H9 (cell line): ENCODE measurements around the gene HHLA2. TPM values are rescaled to one million over a fixed set of nuclear protein-coding genes. Genes with fewer than 3 reads are reported as not detected.

Source experiments
- DNase-seq: peaks from one replicate; pipeline ENCODE4 v3.0.0-alpha.2; 2017
- H2AFZ ChIP-seq: one replicate; pipeline ENCODE4 v1.6.1; 2013; ENCODE audit warnings: mild to moderate bottlenecking, low read length, control low read depth, moderate library complexity
- H2AK5ac ChIP-seq: 2 replicates; pipeline ENCODE4 v1.6.1; 2013; ENCODE audit warnings: low read length, control low read depth, mixed read lengths; ENCODE audit not compliant: insufficient read length
- H2BK120ac ChIP-seq: one replicate; pipeline ENCODE4 v1.6.1; 2013; ENCODE audit warnings: low read depth, mild to moderate bottlenecking, low read length, control low read depth, inconsistent platforms; ENCODE audit not compliant: poor library complexity, severe bottlenecking
- H2BK12ac ChIP-seq: 2 replicates; pipeline ENCODE4 v1.6.1; 2013; ENCODE audit warnings: low read length, control low read depth, mixed read lengths, low read depth; ENCODE audit not compliant: insufficient read length
- H2BK15ac ChIP-seq: 2 replicates; pipeline ENCODE4 v1.6.1; 2013; ENCODE audit warnings: low read depth, low read length, control low read depth
- H2BK20ac ChIP-seq: one replicate; pipeline ENCODE4 v1.6.1; 2013; ENCODE audit warnings: low read depth, mild to moderate bottlenecking, low read length, control low read depth, inconsistent platforms; ENCODE audit not compliant: poor library complexity, severe bottlenecking
- H2BK5ac ChIP-seq: 2 replicates; pipeline ENCODE4 v1.6.1; 2013; ENCODE audit warnings: low read length, control low read depth, mixed read lengths; ENCODE audit not compliant: insufficient read length
- H3K14ac ChIP-seq: 2 replicates; pipeline ENCODE4 v1.6.1; 2013; ENCODE audit warnings: low read length, control low read depth; ENCODE audit not compliant: insufficient read depth
- H3K18ac ChIP-seq: 2 replicates; pipeline ENCODE4 v1.6.1; 2013; ENCODE audit warnings: low read depth, mild to moderate bottlenecking, mixed read lengths, low read length, control low read depth; ENCODE audit not compliant: insufficient read length
- H3K23ac ChIP-seq: 2 replicates; pipeline ENCODE4 v1.6.1; 2013; ENCODE audit warnings: low read length, control low read depth, mixed read lengths, low read depth; ENCODE audit not compliant: insufficient read length
- H3K23me2 ChIP-seq: 2 replicates; pipeline ENCODE4 v1.6.1; 2013; ENCODE audit warnings: low read depth, mild to moderate bottlenecking, mixed read lengths, low read length, control low read depth; ENCODE audit not compliant: insufficient read length, poor library complexity, severe bottlenecking
- H3K27ac ChIP-seq: 2 replicates; pipeline ENCODE4 v1.5.1; 2013; ENCODE audit warnings: low read length, control low read depth, mixed read lengths, low read depth; ENCODE audit not compliant: insufficient read length
- H3K27me3 ChIP-seq: 2 replicates; pipeline ENCODE4 v1.6.1; 2013; ENCODE audit warnings: low read length, control low read depth, inconsistent platforms; ENCODE audit not compliant: insufficient read depth
- H3K4ac ChIP-seq: 2 replicates; pipeline ENCODE4 v1.6.1; 2013; ENCODE audit warnings: low read depth, mild to moderate bottlenecking, control low read depth, inconsistent platforms, low read length, moderate library complexity
- H3K4me1 ChIP-seq: 2 replicates; pipeline ENCODE4 v1.6.1; 2013; ENCODE audit warnings: low read length, control low read depth, inconsistent platforms; ENCODE audit not compliant: insufficient read depth
- H3K4me2 ChIP-seq: 2 replicates; pipeline ENCODE4 v1.6.1; 2013; ENCODE audit warnings: low read length, control low read depth, mixed read lengths; ENCODE audit not compliant: insufficient read length, insufficient read depth
- H3K56ac ChIP-seq: 2 replicates; pipeline ENCODE4 v1.6.1; 2013; ENCODE audit warnings: low read depth, mild to moderate bottlenecking, mixed read lengths, low read length, control low read depth; ENCODE audit not compliant: insufficient read length
- H3K79me1 ChIP-seq: 2 replicates; pipeline ENCODE4 v1.6.1; 2013; ENCODE audit warnings: low read depth, mild to moderate bottlenecking, moderate library complexity, low read length, control low read depth, inconsistent platforms; ENCODE audit not compliant: insufficient read depth, poor library complexity, severe bottlenecking
- H3K79me2 ChIP-seq: 2 replicates; pipeline ENCODE4 v1.6.1; 2013; ENCODE audit warnings: low read length, control low read depth, inconsistent platforms; ENCODE audit not compliant: insufficient read depth
- H3K9ac ChIP-seq: 2 replicates; pipeline ENCODE4 v1.6.1; 2013; ENCODE audit warnings: low read length, control low read depth, mixed read lengths; ENCODE audit not compliant: insufficient read length; ENCODE audit errors: extremely low read depth
- H3K9me3 ChIP-seq: one replicate; pipeline ENCODE4 v1.6.1; 2013; ENCODE audit warnings: low read depth, low read length, inconsistent platforms; ENCODE audit not compliant: control insufficient read depth
- H3T11ph ChIP-seq: one replicate; pipeline ENCODE4 v1.6.1; 2013; ENCODE audit warnings: mild to moderate bottlenecking, low read length, control low read depth, inconsistent platforms
- H4K20me1 ChIP-seq: one replicate; pipeline ENCODE4 v1.6.1; 2013; ENCODE audit not compliant: control insufficient read depth, insufficient read length, insufficient read depth
- H4K5ac ChIP-seq: 2 replicates; pipeline ENCODE4 v1.6.1; 2013; ENCODE audit warnings: low read depth, mild to moderate bottlenecking, mixed read lengths, low read length, control low read depth; ENCODE audit not compliant: insufficient read length
- H4K8ac ChIP-seq: replicated peaks from 2 replicates; pipeline ENCODE4 v1.6.1; 2013; ENCODE audit warnings: low read length, control low read depth, mixed read lengths, low read depth; ENCODE audit not compliant: insufficient read length
- H4K91ac ChIP-seq: 2 replicates; pipeline ENCODE4 v1.6.1; 2013; ENCODE audit warnings: low read depth, mild to moderate bottlenecking, moderate library complexity, mixed read lengths, low read length, control low read depth; ENCODE audit not compliant: insufficient read length
- H3K27ac Mint-ChIP-seq, 3 experiments: 2 replicates in 2 of 3; 3 replicates in 1 of 3; pipeline ENCODE4 v1.8.0; 2020 to 2021; ENCODE audit warnings: mixed read lengths in 3 of 3, mild to moderate bottlenecking in 1 of 3, moderate library complexity in 1 of 3
- H3K27me3 Mint-ChIP-seq: 2 replicates; pipeline ENCODE4 v1.8.0; 2021; ENCODE audit warnings: low read depth, mild to moderate bottlenecking, moderate library complexity, mixed read lengths
- H3K36me3 Mint-ChIP-seq, 3 experiments: 2 replicates in 2 of 3; 3 replicates in 1 of 3; pipeline ENCODE4 v1.8.0; 2020 to 2021; ENCODE audit warnings: low read depth in 3 of 3, mixed read lengths in 3 of 3; ENCODE audit not compliant: insufficient read depth in 1 of 3
- H3K4me1 Mint-ChIP-seq, 2 experiments: 2 replicates each; pipeline ENCODE4 v1.8.0; 2020; ENCODE audit warnings: mixed read lengths in 2 of 2
- H3K4me3 Mint-ChIP-seq, 2 experiments: 2 replicates in 1 of 2; 3 replicates in 1 of 2; pipeline ENCODE4 v1.8.0; 2020 to 2021; ENCODE audit warnings: mild to moderate bottlenecking in 2 of 2, mixed read lengths in 2 of 2, moderate library complexity in 1 of 2
- H3K9me3 Mint-ChIP-seq, 2 experiments: 2 replicates in 1 of 2; 3 replicates in 1 of 2; pipeline ENCODE4 v1.8.0; 2020; ENCODE audit warnings: mild to moderate bottlenecking in 2 of 2, mixed read lengths in 2 of 2, moderate library complexity in 1 of 2
- CTCF ChIP-seq: fragments of 200-600 bp; sonication (generic); conservative IDR thresholded peaks from 3 replicates; pipeline ENCODE4 v1.8.0; 2021; ENCODE audit warnings: antibody characterized with exemption, mild to moderate bottlenecking
- WGBS: extraction: QIAGEN DNeasy Blood & Tissue Kit; methylation state at CpG from one replicate; pipeline ENCODE4 v1.1.7; 2013; ENCODE audit warnings: missing lambda C conversion rate, low lambda C conversion rate, mixed read lengths; ENCODE audit not compliant: insufficient read length; ENCODE audit errors: extremely low coverage; 5-methylcytosine and 5-hydroxymethylcytosine counted together
- total RNA-seq: library from RNA; stranded (reverse); gene quantifications from 2 replicates; pipeline ENCODE4 v1.2.1, GENCODE V29; 2021

HHLA2 gene
- total RNA-seq, 1 experiment from 2014 or later, result not detected

GRCh38 chr3:108312656-108313055, 16.3 kb downstream of the HHLA2 start:
- H4K5ac ChIP-seq, result no peak overlapping the region
- no peak overlapping the region for H3K18ac ChIP-seq
- no peak overlapping the region for H3K9ac ChIP-seq
- H3K27me3 ChIP-seq, result no peaks in the 10 kb centered on the region
- H3K4ac ChIP-seq, result no peak overlapping the region
- H2BK20ac ChIP-seq, result no peak overlapping the region
- H2BK12ac ChIP-seq, result no peak overlapping the region
- H4K20me1 ChIP-seq, result no peaks in the 10 kb centered on the region
- no peak overlapping the region for H3K4me3 Mint-ChIP-seq
- no peak overlapping the region for H4K91ac ChIP-seq
- H3T11ph ChIP-seq, result no peak overlapping the region
- H2BK15ac ChIP-seq, result no peak overlapping the region
- H3K79me2 ChIP-seq, result no peaks in the 10 kb centered on the region
- H3K9me3 ChIP-seq, result no peaks in the 10 kb centered on the region
- H3K27ac ChIP-seq, result no peak overlapping the region
- no peak overlapping the region for H2AFZ ChIP-seq
- peaks cover 0 to 3% of the 10 kb centered on the region in 2 experiments; a peak in 2 of 5 replicates for H3K9me3 Mint-ChIP-seq
- no peak overlapping the region for H3K14ac ChIP-seq
- no peak overlapping the region for H4K8ac ChIP-seq
- no peaks in the 10 kb centered on the region for H3K79me1 ChIP-seq
- no peaks in the 10 kb centered on the region for H3K36me3 Mint-ChIP-seq
- H2AK5ac ChIP-seq, result no peak overlapping the region
- H3K23me2 ChIP-seq, result no peaks in the 10 kb centered on the region
- no peaks in the 10 kb centered on the region; the same call in 1 of the 2 replicates for H3K27me3 Mint-ChIP-seq
- H3K4me2 ChIP-seq, result no peak overlapping the region
- H2BK5ac ChIP-seq, result no peak overlapping the region
- H3K4me1 ChIP-seq, result no peaks in the 10 kb centered on the region
- no CpG with 5 or more reads among the region's 1 CpG for WGBS
- no peak overlapping the region for H3K27ac Mint-ChIP-seq
- H3K23ac ChIP-seq, result no peak overlapping the region
- H3K56ac ChIP-seq, result no peak overlapping the region
- TF ChIP-seq CTCF, result no peak
- DNase-seq, result no peak
- no peak overlapping the region for H2BK120ac ChIP-seq
- 0 out of 4 replicates have a peak, but pooled peaks cover 0 to 2% of the 10 kb centered on the region in 2 experiments for H3K4me1 Mint-ChIP-seq
